Testis (tissue), 3 donors: ENCODE results near the gene ZNF574. TPM values are rescaled to one million over a fixed set of nuclear protein-coding genes. Genes with fewer than 3 reads are reported as not detected.

Source experiments
- DNase-seq: peaks from one replicate; pipeline ENCODE4 v3.0.0-alpha.2; 2019
- H3K27ac ChIP-seq, 2 donors: fragments of 200-600 bp; sonication (generic); one replicate each; pipeline ENCODE4 v1.5.1; 2019
- H3K27me3 ChIP-seq: fragments of 200-600 bp; sonication (generic); one replicate; pipeline ENCODE4 v1.5.1; 2019
- H3K36me3 ChIP-seq: fragments of 200-600 bp; sonication (generic); one replicate; pipeline ENCODE4 v1.5.1; 2017; ENCODE audit warnings: low read depth; ENCODE audit errors: missing control alignments
- H3K4me1 ChIP-seq: fragments of 200-600 bp; sonication (generic); one replicate; pipeline ENCODE4 v1.5.1; 2019
- H3K4me3 ChIP-seq, 2 donors: fragments of 200-600 bp; sonication (generic); one replicate each; pipeline ENCODE4 v1.5.1; 2017 to 2019
- H3K9me3 ChIP-seq: fragments of 200-600 bp; sonication (generic); one replicate; pipeline ENCODE4 v1.5.1; 2017
- POLR2A ChIP-seq: fragments of 450-650 bp; IDR thresholded peaks from one replicate; pipeline ENCODE4 v1.6.1; 2017; ENCODE audit warnings: antibody characterized with exemption, mild to moderate bottlenecking, moderate library complexity
- WGBS, 2 donors: methylation state at CpG; one replicate each; pipeline ENCODE4 v1.1.5; 2018; 5-methylcytosine and 5-hydroxymethylcytosine counted together
- intact Hi-C: fragments of 100-400 bp; cut with DNase I; formaldehyde crosslinking; loops from one replicate; pipeline ENCODE4 v1.15.1; 2023; ENCODE audit warnings: low total_unique reads
- polyA plus RNA-seq: library from polyadenylated mRNA; stranded (reverse); fragments of 350-450 nt; fragmentation: Illumina TruSeq; extraction: RNeasy Lipid Tissue Mini Kit (QIAGEN cat#74804); gene quantifications from one replicate; pipeline ENCODE4 v1.2.3, GENCODE V29; 2014; ENCODE audit warnings: low read depth, low replicate concordance; ENCODE audit not compliant: insufficient read depth
- total RNA-seq, 2 donors: library from RNA; depleted of rRNA; stranded (reverse); fragments of >200 nt; gene quantifications; one replicate each; pipeline ENCODE4 v1.2.3, GENCODE V29; 2016
- TF ChIP-seq, protein P1 (sequence below), 3 experiments: fragments of 450-650 bp in 2 of 3; fragments of 200-600 bp in 1 of 3; sonication (generic) in 1 of 3; IDR thresholded peaks; one replicate each; pipeline ENCODE4 v1.5.1; 2016 to 2019; ENCODE audit warnings: antibody characterized with exemption in 3 of 3, mild to moderate bottlenecking in 2 of 3, moderate library complexity in 1 of 3

ZNF574 gene
- total and polyA plus RNA-seq, 3 donors from 2014 or later, result 47.4 to 64.8 (median 63.2) TPM

DNA sequence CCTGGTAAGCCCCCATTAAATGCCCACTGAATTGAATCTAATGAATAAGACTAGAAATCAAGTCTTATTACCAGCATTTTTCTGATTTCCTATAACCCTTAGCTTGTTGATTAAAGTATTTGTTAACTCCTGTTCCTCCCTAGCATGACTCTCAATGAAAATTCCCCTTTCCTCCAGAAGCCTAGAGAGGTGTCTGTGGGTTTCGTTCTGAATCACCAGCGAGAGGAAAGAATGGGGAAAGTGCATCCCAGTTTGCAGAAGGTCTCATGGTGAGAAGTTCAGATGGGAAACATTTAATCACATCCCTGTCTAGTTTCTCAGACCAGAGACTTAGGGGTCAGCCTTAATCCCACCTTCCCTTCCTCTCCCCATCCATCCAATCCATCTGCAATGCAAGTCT is 29.4 kb downstream of the ZNF574 start:
- DNase-seq, result no peak
- H3K27ac ChIP-seq, result no peak overlapping the region
- no peaks in the 10 kb centered on the region for H3K4me1 ChIP-seq
- no peaks in the 10 kb centered on the region for H3K9me3 ChIP-seq
- intact Hi-C loops, result no loop called here
- no peaks in the 10 kb centered on the region for H3K36me3 ChIP-seq
- TF ChIP-seq, protein P1, sequence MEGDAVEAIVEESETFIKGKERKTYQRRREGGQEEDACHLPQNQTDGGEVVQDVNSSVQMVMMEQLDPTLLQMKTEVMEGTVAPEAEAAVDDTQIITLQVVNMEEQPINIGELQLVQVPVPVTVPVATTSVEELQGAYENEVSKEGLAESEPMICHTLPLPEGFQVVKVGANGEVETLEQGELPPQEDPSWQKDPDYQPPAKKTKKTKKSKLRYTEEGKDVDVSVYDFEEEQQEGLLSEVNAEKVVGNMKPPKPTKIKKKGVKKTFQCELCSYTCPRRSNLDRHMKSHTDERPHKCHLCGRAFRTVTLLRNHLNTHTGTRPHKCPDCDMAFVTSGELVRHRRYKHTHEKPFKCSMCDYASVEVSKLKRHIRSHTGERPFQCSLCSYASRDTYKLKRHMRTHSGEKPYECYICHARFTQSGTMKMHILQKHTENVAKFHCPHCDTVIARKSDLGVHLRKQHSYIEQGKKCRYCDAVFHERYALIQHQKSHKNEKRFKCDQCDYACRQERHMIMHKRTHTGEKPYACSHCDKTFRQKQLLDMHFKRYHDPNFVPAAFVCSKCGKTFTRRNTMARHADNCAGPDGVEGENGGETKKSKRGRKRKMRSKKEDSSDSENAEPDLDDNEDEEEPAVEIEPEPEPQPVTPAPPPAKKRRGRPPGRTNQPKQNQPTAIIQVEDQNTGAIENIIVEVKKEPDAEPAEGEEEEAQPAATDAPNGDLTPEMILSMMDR (IDR thresholded peaks at IDR 0.05), result no peak
- TF ChIP-seq POLR2A, result no peak
- 79 to 86% methylated on average over 2 of the region's 2 CpGs for WGBS, 2 donors
- H3K4me3 ChIP-seq, result no peak overlapping the region
- H3K27me3 ChIP-seq, result no peaks in the 10 kb centered on the region

DNA sequence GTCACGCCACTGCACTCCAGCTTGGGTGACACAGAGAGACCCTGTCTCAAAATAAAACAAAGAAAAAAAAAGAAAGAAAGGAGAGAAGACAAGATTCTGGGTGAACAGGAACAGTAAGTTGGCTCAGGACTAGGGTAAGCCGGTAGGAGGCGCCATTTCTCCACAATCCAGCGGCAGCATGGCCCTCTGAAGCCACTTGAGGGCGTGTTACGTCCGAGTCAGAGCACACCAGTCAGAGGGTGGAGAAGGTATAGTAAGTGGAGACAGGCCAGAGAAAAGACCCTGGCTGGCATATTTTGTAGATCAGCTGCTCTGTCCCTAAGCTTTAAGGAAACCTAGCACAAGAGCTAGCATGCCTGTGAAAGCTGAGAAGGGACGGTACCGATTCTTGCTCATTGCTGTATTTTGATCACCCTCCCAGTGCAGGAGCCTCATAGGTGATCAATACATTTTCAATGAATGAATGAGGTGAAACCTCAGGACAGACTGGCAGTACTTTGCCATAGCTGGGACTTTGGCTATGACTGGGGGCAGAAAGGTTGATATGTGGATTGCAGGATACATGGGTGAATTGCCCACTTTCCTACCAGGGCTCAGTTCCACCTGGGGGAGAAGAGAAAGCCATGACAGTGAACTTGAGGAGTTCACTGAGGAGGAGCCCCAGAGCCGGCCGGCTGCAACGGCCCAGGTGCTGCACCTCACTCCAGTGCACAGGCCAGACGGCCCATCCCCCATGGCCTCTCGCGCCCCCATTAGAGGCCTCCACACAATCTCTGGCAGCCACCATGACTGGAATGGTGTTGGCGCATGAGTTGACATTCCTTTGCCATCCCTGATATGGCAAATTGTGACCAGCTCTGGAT is 32.8 kb downstream of the ZNF574 start:
- DNase-seq, result peak; percentile 82
- TF ChIP-seq POLR2A, result no peak
- TF ChIP-seq, protein P1 (IDR thresholded peaks at IDR 0.05), result peak; percentile 55 to 83 (median 63)
- H3K27ac ChIP-seq, result no peak overlapping the region
- no peaks in the 10 kb centered on the region for H3K4me1 ChIP-seq
- no peak overlapping the region for H3K4me3 ChIP-seq
- no peaks in the 10 kb centered on the region for H3K9me3 ChIP-seq
- H3K36me3 ChIP-seq, result no peaks in the 10 kb centered on the region
- no peaks in the 10 kb centered on the region for H3K27me3 ChIP-seq
- intact Hi-C loops, result no loop called here
- 37 to 42% methylated on average over 10 to 16 of the region's 16 CpGs for WGBS, 2 donors

GRCh38 chr19:42109896-42110295 is 33.9 kb downstream of the ZNF574 start:
- no peaks in the 10 kb centered on the region for H3K36me3 ChIP-seq
- 68 to 79% methylated on average over 3 of the region's 3 CpGs for WGBS, 2 donors
- intact Hi-C loops, result no loop called here

DNA sequence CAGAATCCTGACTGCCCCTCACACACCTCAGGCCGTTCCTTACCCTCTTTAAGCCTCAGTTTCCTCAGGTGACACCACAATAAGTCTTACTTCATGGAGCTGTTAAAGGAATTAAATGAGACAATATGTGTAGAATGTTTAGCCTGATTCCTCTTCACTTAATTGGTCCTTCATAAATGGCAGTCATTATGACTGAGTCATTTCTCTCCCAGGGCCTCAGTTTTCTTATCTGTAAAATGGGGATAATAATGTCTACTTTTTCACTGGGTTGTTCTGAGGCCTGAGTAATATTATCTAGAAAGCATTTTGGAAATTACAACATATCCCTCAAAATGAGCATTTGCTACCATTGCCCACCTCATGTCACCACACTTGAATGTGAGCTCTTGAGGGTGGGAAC is 34.7 kb downstream of the ZNF574 start:
- Histone ChIP-seq H3K9me3 (no peaks in the 10 kb centered on the region), H3K27ac (no peak overlapping the region), H3K4me3 (no peak overlapping the region), H3K4me1 (no peaks in the 10 kb centered on the region), H3K27me3 (no peaks in the 10 kb centered on the region), H3K36me3 (no peaks in the 10 kb centered on the region)
- no peak for DNase-seq
- WGBS, 2 donors, result 77 to 100% methylated on average over 1 of the region's 1 CpG
- intact Hi-C loops, result no loop called here
- TF ChIP-seq, protein P1 (IDR thresholded peaks at IDR 0.05), result no peak
- TF ChIP-seq POLR2A, result no peak

More at GRCh38 chr19:42109896-42110295, 33.9 kb downstream of the ZNF574 start:
- no peak for TF ChIP-seq POLR2A
- TF ChIP-seq, protein P1 (IDR thresholded peaks at IDR 0.05), result no peak
- Histone ChIP-seq H3K4me1 (no peaks in the 10 kb centered on the region), H3K4me3 (no peak overlapping the region), H3K27ac (no peak overlapping the region), H3K27me3 (no peaks in the 10 kb centered on the region), H3K9me3 (no peaks in the 10 kb centered on the region)
- DNase-seq, result no peak

- TF ChIP-seq POLR2A, result no peak
- TF ChIP-seq, protein P1 (IDR thresholded peaks at IDR 0.05), result no peak
- intact Hi-C loops, result no loop called here
Measured at GRCh38 chr19:42111384-42111783, 35.4 kb downstream of the ZNF574 start.

More at GRCh38 chr19:42111384-42111783, 35.4 kb downstream of the ZNF574 start:
- no peak for DNase-seq
- Histone ChIP-seq H3K27me3 (no peaks in the 10 kb centered on the region), H3K9me3 (no peaks in the 10 kb centered on the region), H3K4me3 (no peak overlapping the region), H3K4me1 (no peaks in the 10 kb centered on the region), H3K27ac (no peak overlapping the region), H3K36me3 (no peaks in the 10 kb centered on the region)
- WGBS, 2 donors, result 75 to 78% methylated on average over 1 of the region's 1 CpG
